Measurements from ENCODE around the gene ABCF3.
"Not testable (repeated sequence)": the region's sequence is repeated elsewhere in the genome, so short reads cannot be mapped to it uniquely, and the experiment has no call there.

ABCF3 gene, protein sequence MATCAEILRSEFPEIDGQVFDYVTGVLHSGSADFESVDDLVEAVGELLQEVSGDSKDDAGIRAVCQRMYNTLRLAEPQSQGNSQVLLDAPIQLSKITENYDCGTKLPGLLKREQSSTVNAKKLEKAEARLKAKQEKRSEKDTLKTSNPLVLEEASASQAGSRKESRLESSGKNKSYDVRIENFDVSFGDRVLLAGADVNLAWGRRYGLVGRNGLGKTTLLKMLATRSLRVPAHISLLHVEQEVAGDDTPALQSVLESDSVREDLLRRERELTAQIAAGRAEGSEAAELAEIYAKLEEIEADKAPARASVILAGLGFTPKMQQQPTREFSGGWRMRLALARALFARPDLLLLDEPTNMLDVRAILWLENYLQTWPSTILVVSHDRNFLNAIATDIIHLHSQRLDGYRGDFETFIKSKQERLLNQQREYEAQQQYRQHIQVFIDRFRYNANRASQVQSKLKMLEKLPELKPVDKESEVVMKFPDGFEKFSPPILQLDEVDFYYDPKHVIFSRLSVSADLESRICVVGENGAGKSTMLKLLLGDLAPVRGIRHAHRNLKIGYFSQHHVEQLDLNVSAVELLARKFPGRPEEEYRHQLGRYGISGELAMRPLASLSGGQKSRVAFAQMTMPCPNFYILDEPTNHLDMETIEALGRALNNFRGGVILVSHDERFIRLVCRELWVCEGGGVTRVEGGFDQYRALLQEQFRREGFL

DNA sequence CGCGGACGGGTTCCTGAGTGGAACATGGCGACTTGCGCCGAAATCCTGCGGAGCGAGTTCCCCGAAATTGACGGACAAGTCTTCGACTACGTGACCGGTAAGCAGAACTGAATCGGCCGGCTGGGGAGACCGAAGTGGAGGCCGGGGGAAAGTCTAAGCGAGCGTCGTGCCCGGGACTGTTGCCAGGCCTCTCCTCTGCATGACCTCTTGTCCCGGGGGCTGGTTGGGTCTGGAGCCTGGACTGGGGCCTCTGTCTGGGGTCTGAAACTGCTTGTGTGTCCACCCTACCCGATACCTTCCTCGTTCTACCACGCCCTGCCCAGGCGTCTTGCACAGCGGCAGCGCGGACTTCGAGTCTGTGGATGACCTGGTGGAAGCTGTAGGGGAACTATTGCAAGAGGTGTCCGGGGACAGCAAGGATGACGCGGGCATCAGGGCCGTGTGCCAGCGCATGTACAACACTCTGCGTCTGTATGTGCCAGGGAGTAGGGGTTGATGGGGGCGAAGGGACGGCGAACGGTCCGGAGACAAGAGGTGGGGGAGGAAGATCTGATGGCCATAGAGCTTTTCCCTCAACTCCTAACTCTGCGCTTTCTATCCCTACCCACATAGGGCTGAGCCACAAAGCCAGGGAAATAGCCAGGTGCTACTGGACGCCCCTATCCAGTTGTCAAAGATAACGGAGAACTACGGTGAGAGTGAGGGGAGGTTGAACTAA, at the start of gene ABCF3:
Gene ABCF3, plus strand, starts transcription at position 16 of the 718 bp plus-strand sequence. Its CDS starts 9 bp downstream, at position 25.
- no peak for DNase-seq (ENCODE audit: low read depth)

GRCh38 chr3:184140436-184140835, 45.6 kb upstream of the ABCF3 start:
- no peak for DNase-seq (ENCODE audit: low read depth)

- no peak for DNase-seq (ENCODE audit: low read depth)
These were observed 43.8 kb upstream of the ABCF3 start for GRCh38 chr3:184142199-184142598.

- DNase-seq (ENCODE audit: low read depth), result no peak
These were observed 42.7 kb upstream of the ABCF3 start for GRCh38 chr3:184143327-184143726.

DNA sequence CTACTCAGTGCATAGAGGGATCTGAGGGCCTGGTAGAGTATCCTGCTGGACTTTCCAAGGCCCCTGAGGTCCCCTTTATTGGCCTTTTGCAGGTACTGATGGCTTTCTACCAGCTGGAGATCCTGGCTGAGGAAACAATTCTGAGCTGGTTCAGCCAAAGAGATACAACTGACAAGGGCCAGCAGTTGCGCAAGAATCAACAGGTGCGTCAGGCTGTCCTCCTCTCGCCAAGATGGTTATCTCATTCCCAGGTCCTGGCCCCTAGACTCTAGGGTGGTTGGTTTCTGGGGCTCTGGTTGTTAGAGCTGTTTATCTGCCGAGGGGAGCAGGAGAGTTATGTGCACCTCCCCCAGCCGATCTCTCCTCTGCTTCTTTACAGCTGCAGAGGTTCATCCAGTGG, 41.5 kb upstream of the ABCF3 start:
- no peak for DNase-seq (ENCODE audit: low read depth)

DNA sequence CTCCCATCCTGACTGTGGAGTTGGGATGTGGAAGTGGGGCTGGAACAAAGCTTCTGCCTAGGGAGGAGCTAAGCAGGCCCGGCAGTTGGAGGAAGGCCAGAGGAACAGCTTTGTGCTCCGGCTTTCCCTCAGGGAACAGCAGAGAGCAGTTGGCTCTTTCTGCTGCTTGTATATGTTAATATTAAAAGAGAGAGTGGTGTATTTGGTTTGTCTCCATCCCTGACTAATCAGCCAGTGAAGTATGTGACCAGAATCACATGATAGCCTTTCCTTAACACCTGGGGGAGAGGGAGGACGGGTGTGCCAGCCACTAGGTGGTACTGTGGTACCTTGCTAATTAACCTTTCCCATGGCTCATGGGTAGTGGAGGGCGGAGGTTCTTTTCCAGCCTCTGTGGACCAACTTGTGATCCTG, 40.9 kb upstream of the ABCF3 start:
- DNase-seq (ENCODE audit: low read depth), result no peak

DNA sequence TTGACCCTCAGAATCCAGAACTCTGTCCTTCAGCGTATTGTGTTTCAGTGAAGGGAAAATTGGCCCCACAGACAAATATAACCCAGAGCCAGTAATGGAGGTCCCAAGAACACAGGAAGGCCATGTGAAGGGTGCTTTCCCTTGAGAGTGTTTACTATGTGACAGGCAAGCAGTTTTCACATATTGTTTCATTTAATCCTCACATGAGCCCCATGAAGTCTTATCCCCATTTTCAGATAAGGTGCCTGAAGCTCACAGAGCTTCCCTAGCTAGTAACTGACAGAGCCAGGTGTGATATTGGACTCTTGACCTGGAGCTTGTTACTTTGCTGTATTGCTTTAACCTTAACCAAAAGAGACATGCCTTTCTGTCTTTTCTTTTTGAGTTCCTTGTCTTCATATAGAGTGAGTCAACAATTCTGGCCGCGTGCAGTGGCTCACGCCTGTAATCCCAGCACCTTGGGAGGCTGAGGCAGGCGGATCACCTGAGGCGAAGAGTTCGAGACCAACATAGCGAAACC, 40.2 kb upstream of the ABCF3 start:
- DNase-seq (ENCODE audit: low read depth), result no peak

DNA sequence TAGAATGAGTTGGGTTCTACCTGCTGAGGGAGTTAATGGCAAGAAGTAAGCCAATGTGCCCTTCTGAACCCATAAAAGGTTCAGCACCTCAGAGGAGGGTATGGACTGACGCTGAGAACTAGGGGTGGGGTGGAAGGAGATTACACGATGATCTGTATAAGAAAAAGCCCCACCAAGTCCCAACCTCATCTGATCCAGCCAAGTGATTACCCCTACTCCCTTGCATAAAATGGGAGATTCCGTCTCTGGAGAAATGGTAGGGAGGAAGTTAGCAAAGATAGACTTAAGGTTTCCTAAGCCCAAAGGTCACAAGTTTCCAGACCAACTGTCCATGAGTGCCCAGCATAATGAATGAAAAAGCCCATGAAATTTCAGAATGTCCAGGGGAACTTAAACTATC, 37.9 kb upstream of the ABCF3 start:
- DNase-seq (ENCODE audit: low read depth), result no peak

DNA sequence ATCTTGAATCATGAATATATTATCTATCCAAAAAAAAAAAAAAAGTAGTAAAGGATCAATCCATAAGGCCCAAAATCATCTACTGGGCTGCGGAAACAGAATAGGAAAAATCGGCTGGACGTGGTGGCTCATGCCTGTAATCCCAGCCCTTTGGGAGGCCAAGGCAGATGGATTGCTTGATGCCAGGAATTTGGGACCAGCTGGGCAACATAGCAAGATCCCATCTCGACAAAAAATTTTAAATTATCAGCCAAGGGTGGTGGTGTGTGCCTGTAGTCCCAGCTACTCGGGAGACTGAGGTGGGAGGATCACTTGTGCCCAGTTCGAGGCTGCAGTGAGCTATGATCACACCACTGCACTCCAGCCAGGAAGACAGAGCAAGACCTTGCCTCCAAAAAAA, 36.9 kb upstream of the ABCF3 start:
- DNase-seq (ENCODE audit: low read depth), result no peak

GRCh38 chr3:184149770-184150169, 36.2 kb upstream of the ABCF3 start:
- DNase-seq (ENCODE audit: low read depth), result not testable (repeated sequence)

- peak; percentile 38 for DNase-seq (ENCODE audit: low read depth)
These were observed 30.9 kb upstream of the ABCF3 start, which contains the start of gene DVL3 for GRCh38 chr3:184154885-184155643. TSS of gene DVL3 (plus strand) at chr3:184155377. CDS start at chr3:184155636, 259 bp downstream.

DNA sequence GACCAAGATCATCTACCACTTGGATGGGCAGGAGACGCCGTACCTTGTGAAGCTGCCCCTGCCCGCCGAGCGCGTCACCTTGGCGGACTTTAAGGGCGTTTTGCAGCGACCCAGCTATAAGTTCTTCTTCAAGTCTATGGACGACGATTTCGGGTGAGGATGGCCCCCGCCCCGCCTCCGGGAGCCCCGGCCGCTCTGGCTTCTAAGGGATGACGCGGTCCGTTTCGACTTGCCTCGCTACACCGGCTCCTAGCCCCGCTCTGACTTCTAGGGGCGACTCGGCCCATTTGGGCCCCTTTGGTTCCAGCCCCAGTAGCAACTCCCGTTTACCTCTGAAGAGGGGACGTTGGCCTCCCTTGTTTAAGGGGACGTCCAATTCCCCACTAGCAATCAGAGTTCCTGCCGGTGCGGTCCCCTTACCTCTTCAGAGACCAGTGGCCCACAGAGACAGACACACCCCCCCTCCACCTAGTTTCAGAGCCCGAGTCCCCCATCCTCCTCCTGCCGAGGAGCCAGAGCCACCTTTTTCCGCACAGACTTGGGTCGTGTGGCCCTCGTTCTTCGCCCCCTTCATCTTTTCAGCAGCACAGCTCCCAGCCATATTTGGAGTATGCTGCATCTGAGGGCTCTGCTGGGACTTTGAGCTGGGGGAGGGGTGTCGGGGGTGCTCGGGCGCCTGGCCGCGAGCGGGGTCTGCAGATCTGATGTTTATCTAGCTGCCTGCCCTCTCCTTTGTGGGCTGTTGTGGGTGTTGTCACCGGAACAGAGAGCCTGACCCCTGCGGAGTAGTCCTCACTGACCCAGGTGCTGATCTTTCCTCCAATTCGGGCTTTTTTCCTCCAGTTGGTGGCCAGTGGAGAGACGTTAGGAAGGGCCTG, 30.1 kb upstream of the ABCF3 start:
- DNase-seq (ENCODE audit: low read depth), result no peak

GRCh38 chr3:184156522-184156955, 29.5 kb upstream of the ABCF3 start:
- no peak for DNase-seq (ENCODE audit: low read depth)

- no peak for DNase-seq (ENCODE audit: low read depth)
These were observed 28.8 kb upstream of the ABCF3 start for GRCh38 chr3:184157206-184157605.

DNA sequence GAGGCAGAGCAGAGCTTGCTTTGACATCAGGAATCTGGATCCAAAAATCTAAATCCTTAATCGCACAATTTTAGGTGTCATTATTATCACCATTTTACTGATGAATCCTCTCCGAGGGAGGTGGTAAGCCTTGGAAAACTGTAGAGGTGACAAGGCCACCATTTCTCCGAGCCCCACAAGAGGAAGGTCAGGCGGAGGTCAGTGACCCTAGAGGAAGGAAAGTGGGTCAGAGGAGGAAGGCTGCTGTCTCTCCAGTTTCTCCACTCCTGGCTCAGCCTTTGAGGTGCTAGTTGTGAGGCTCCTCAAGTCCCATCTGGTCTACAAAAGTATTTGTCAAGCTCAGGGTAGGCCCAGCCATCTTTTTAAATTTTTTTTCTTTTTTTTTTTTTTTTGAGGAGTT, 27.6 kb upstream of the ABCF3 start:
- DNase-seq (ENCODE audit: low read depth), result no peak

GRCh38 chr3:184160456-184160855, 25.5 kb upstream of the ABCF3 start:
- DNase-seq (ENCODE audit: low read depth), result no peak

DNA sequence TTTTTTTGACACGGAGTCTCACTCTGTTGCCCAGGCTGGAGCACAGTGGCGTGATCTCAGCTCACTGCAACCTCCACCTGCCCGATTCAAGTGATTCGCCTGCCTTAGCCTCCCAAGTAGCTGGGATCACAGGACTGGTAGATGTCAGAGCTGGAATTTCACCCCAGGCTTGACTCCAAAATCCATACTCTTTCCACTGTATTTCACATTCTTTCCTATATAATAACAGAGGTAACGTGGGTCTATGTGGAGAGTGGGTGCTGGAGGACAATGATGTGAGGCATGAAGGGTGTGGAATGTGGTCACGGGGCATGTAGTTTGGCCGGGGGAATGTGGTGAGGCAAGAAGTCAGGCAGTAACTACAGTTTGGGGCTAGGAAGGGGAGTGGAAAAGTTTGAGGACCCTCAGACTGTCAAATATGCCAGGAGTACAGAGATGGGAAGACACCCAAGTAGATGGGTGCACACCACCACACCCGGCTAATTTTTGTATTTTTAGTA, 23.4 kb upstream of the ABCF3 start:
- not testable (repeated sequence) for DNase-seq (ENCODE audit: low read depth)

DNA sequence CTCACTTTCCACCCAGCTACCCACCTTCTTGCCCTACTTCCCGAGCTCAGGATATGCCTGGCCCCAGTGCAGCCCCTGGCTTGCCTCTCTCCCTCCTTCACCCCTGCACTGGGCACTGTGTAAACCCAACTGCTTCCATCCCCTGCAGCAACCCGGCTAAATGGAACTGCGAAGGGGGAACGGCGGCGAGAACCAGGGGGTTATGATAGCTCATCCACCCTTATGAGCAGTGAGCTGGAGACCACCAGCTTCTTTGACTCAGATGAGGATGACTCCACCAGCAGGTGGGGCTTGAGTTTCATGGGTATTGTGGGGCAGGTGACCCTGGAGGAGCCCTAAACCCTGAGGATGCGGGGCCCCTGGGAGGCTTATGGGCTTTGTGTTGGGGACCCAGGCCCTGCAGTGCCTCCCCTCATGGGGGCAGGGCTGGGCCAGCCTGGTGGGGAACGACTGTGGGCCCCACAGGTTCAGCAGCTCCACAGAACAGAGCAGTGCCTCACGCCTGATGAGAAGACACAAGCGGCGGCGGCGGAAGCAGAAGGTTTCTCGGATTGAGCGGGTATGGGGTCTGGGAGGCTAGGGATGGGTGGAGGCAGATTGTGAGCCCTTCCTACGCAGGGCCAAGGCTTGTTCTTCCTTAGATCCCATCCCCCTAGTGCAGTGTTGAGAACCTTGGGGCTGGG, 21.2 kb upstream of the ABCF3 start:
- DNase-seq (ENCODE audit: low read depth), result no peak

GRCh38 chr3:184165543-184165942, 20.5 kb upstream of the ABCF3 start:
- DNase-seq (ENCODE audit: low read depth), result no peak

- DNase-seq (ENCODE audit: low read depth), result no peak
These were observed 19.3 kb upstream of the ABCF3 start for GRCh38 chr3:184166671-184167070.

Data from activated T-helper 1 cell treated with Interleukin-2 at 50 U/mL for 16 hours (primary cell).